HG03039 (cell line): ENCODE measurements around the gene GLIPR1.
A peak's percentile ranks its signal among the peaks of the same experiment; 100 is the strongest.
"Not testable (repeated sequence)": the region's sequence is repeated elsewhere in the genome, so short reads cannot be mapped to it uniquely, and the experiment has no call there.

Source experiments
- ATAC-seq: cut with Tn5 transposase; IDR thresholded peaks from one replicate; pipeline ENCODE4 v1.9.1; 2021; ENCODE audit warnings: mild to moderate bottlenecking, moderate library complexity; ENCODE audit not compliant: unreplicated experiment

GLIPR1 gene

GRCh38 chr12:75480469-75480949 lies at the start of gene GLIPR1:
Gene GLIPR1 (plus strand): TSS chr12:75480755. CDS start chr12:75480881, 126 bp downstream.
- peak; percentile 93 for ATAC-seq

- no peak for ATAC-seq
Observed at GRCh38 chr12:75432924-75433323, 47.6 kb upstream of the GLIPR1 start.

- no peak for ATAC-seq
Observed at GRCh38 chr12:75437564-75437963, 43.0 kb upstream of the GLIPR1 start.

GRCh38 chr12:75438059-75438754 lies 42.3 kb upstream of the GLIPR1 start:
- no peak for ATAC-seq

- no peak for ATAC-seq
Observed at GRCh38 chr12:75439048-75439447, 41.5 kb upstream of the GLIPR1 start.

GRCh38 chr12:75439930-75440329 lies 40.6 kb upstream of the GLIPR1 start:
- no peak for ATAC-seq

- not testable (repeated sequence) for ATAC-seq
Observed at GRCh38 chr12:75441687-75442449, 38.7 kb upstream of the GLIPR1 start.

GRCh38 chr12:75442454-75442853 lies 38.1 kb upstream of the GLIPR1 start:
- not testable (repeated sequence) for ATAC-seq

- ATAC-seq: no peak
Observed at GRCh38 chr12:75443709-75444108, 36.8 kb upstream of the GLIPR1 start.

- ATAC-seq: no peak
Observed at GRCh38 chr12:75444429-75445136, 36.0 kb upstream of the GLIPR1 start.

GRCh38 chr12:75445137-75445507 lies 35.4 kb upstream of the GLIPR1 start:
- not testable (repeated sequence) for ATAC-seq

- no peak for ATAC-seq
Observed at GRCh38 chr12:75446857-75447256, 33.7 kb upstream of the GLIPR1 start.

- ATAC-seq: no peak
Observed at GRCh38 chr12:75447691-75448393, 32.7 kb upstream of the GLIPR1 start.

- no peak for ATAC-seq
Observed at GRCh38 chr12:75452675-75453330, 27.8 kb upstream of the GLIPR1 start.

- no peak for ATAC-seq
Observed at GRCh38 chr12:75455839-75456238, 24.7 kb upstream of the GLIPR1 start.

- no peak for ATAC-seq
Observed at GRCh38 chr12:75457191-75457590, 23.4 kb upstream of the GLIPR1 start.

- ATAC-seq: not testable (repeated sequence)
Observed at GRCh38 chr12:75457866-75458265, 22.7 kb upstream of the GLIPR1 start.

GRCh38 chr12:75459755-75460154 lies 20.8 kb upstream of the GLIPR1 start:
- no peak for ATAC-seq

GRCh38 chr12:75460204-75460603 lies 20.4 kb upstream of the GLIPR1 start:
- no peak for ATAC-seq
